Bronchus fibroblast of lung (primary cell): ENCODE results near the gene OR10A6. TPM values are rescaled to one million over a fixed set of nuclear protein-coding genes. Genes with fewer than 3 reads are reported as not detected.

Source experiments
- total RNA-seq: library from RNA; depleted of rRNA; stranded (reverse); fragments of >200 nt; gene quantifications from 2 replicates; pipeline ENCODE4 v1.2.3, GENCODE V29; 2015

The OR10A6 gene
- total RNA-seq, result not detected in 2 replicates

GRCh38 chr11:7931168-7931567 is at the start of gene OR10A6:
TSS of gene OR10A6 (minus strand) at chr11:7931268. CDS start at chr11:7928662, 2,606 bp downstream.

GRCh38 chr11:7965386-7965785 is 34.3 kb upstream of the OR10A6 start, which contains the start of gene NLRP10:
TSS of gene NLRP10 (minus strand) at chr11:7965447. CDS start at chr11:7963495, 1,952 bp downstream.

GRCh38 chr11:7941608-7942007 is 10.5 kb upstream of the OR10A6 start, which contains the start of gene OR10A3:
TSS of gene OR10A3 (minus strand) at chr11:7941708. CDS start at chr11:7939520, 2,188 bp downstream.

Other genes starting within 250 kb of the OR10A6 start
- gene OVCH2, start 224.8 kb downstream of the OR10A6 start, total RNA-seq, result not detected in 2 replicates
- not detected in 2 replicates for gene OR5P2, start 134.3 kb downstream of the OR10A6 start, total RNA-seq
- gene OR5P3, start 100.4 kb downstream of the OR10A6 start, total RNA-seq, result not detected in 2 replicates
- gene OR10A3, start 10.4 kb upstream of the OR10A6 start, total RNA-seq, result not detected in 2 replicates
- gene NLRP10, start 34.2 kb upstream of the OR10A6 start, total RNA-seq, result 7.6 and 11.7 TPM in 2 replicates
- gene EIF3F, start 56.1 kb upstream of the OR10A6 start, total RNA-seq, result 513 and 608 TPM in 2 replicates
- 4.5 and 5.4 TPM in 2 replicates for gene TUB, start 149.9 kb upstream of the OR10A6 start, total RNA-seq
- not detected in 2 replicates for gene RIC3, start 237.8 kb upstream of the OR10A6 start, total RNA-seq